NCI-H2227 treated with DMSO at 0.1 percent for 48 hours (cell line): ENCODE measurements around the gene LOX.
"Not testable (repeated sequence)": the region's sequence is repeated elsewhere in the genome, so short reads cannot be mapped to it uniquely, and the experiment has no call there.

ENCODE experiments used
- DNase-seq: peaks from one replicate; lab custom pipeline; 2025; lab: John Stamatoyannopoulos, UW

The LOX gene

GRCh38 chr5:122097391-122097790, 19.3 kb upstream of the LOX start:
- no peak for DNase-seq

DNA sequence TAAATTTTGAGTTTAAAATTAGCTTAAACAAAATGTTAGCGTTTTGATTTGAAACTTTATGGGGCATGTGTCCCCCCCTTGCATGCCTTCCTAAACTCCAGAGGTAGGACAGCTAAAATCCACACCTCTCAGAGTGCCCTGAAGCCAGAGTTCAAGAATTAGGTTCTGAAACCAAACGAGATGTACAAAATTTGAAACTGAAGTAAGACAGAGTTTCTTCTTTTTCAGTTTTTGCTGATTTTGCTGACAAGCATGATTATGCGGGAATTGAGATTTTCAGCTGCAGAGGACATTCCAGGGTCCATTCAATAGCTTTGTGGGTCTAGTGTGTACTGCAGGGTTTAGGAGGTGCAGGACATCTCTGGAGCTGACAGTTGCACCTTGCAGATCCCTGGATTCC, 17.1 kb upstream of the LOX start:
- DNase-seq: no peak

DNA sequence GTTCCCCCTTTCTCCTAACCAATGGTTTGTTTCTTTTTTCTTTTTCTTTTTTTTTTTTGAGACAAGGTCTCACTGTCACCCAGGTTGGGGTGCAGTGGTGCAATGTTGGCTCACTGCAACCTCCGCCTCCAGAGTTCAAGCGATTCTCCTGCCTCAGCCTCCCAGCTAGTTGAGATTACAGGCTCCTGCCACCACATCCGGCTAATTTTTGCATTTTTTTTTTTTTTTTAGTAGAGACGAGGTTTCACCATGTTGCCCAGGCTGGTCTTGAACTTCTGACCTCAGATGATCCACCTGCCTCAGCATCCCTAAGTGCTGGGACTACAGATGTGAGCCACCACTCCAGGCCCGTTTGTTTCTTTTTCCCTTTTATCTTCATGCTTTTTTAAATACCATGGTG, 16.2 kb upstream of the LOX start:
- DNase-seq: not testable (repeated sequence)

- DNase-seq: no peak
These were observed 15.5 kb upstream of the LOX start for GRCh38 chr5:122093415-122094180.

DNA sequence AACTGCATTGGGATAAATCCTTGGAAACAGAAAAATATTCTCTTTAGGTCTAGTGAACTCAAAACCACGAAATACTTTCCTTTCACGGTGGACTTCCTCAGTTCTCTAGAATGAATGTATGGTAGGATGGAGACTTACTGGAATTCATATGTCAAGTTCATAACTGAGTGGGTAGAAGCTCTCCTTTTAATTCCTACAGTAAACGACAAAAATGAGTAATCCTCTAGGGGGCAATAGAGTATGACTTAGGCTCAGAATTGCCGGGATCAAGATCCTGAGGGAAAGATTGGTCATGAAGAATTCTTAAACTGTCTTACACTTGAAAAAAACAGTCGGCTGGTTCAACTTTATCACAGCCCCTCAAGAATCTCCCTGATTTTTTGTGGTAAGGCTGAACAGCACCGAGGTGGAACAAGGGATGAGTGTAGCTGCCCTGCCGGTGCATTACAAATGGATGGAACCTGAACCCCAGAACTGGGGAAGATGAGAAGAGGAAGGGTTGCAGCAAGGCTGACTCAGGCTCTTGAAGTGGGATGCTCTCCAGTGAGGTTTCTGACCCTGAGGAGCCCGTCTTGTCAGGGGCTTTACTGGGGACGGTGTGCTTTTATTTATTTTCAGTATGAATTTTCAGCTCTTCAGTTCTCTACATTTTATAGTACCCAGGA, 14.0 kb upstream of the LOX start:
- peak; percentile 4 for DNase-seq

GRCh38 chr5:122089096-122090013, 11.3 kb upstream of the LOX start:
- DNase-seq: no peak

- no peak for DNase-seq
These were observed 7.0 kb upstream of the LOX start for GRCh38 chr5:122085041-122085440.

GRCh38 chr5:122083535-122083934, 5.5 kb upstream of the LOX start:
- DNase-seq: no peak

DNA sequence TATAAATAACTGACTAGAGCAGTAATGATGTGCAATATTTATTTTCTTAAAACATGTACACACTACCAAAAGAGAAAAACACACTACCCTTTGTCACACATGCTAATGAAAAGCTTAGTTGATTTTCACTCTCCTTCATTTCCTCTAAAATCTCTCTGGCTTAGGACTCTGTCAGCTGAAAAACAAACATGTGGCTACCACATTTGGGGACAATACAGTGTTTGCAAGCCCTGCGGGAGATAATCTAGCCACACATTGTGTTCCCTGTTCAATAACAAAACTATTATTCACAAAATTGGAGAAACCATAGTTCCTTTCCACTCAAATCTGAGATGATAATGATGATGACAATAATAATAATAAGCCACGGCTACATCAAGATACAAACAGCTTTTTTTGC, 3.5 kb upstream of the LOX start:
- DNase-seq: no peak

- no peak for DNase-seq
These were observed 518 bp downstream of the LOX start for GRCh38 chr5:122077366-122078115.

DNA sequence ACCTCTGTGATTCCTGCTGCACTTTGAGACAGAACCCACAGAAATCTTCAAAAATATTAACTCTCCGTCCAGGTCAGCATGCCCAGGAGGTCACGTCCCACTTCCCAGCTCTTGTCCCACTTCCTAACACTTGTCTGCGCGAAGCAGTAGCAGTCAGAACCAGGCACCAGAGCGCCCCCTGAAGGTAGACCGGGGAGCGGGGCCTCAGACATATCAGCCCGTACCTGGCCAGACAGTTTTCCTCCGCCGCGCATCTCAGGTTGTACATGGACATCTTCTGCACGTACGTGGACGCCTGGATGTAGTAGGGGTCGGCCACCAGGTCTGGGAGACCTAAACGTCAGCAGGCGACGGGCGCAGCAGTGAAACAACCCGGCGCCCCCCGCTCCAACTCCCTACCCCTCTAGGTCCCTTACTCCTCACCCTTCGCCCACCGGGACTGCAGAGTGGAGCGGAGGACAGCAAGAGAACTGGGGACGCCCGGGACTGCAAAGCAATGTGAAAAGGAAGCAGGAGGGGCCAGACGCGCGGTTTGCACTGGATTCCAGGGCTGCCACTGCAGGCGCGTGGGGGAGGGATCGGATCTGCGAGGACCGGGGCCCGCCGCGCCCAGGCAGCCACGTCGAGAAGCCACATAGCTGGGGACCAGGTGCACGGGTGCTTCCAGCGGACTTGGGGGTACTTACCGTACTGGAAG, 1.2 kb downstream of the LOX start:
- DNase-seq: peak; percentile 52

GRCh38 chr5:122076050-122076461, 2.0 kb downstream of the LOX start:
- no peak for DNase-seq

DNA sequence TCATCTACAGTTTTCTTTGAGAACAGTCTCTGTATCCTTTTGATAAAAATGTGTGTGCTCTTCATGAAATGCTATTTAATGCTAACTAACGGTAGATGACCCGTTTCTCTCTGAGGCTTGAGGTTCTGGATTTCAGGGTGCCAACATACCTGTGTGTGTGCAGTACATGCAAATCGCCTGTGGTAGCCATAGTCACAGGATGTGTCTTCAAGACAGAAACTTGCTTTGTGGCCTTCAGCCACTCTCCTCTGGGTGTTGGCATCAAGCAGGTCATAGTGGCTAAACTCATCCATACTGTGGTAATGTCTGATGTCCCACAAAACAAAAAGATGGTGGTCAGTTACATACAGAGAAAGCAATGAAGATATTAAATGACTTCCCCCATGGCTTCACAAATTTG, 4.2 kb downstream of the LOX start:
- DNase-seq: no peak

- DNase-seq: no peak
These were observed 5.0 kb downstream of the LOX start for GRCh38 chr5:122073018-122073417.

GRCh38 chr5:122067390-122067789, 10.7 kb downstream of the LOX start:
- no peak for DNase-seq

DNA sequence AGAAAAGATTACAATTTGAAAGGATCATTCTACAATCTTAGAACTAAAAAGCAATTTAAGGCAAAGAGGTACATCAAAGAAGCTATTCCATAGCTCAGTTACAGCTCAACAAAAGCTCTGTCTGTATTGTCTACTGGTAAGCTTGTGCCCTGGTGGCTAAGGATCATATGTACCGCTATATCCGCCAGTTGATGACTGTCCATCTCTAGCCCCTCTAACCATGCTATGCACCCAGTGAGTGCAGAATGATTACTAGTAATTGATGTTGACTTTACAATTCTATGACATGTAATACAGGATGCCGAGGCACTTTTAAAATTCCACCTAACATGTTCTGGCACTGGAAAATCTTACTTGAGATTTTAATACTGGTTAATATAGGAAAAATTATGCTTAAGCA, 13.1 kb downstream of the LOX start:
- DNase-seq: no peak

GRCh38 chr5:122063836-122064235, 14.2 kb downstream of the LOX start:
- no peak for DNase-seq

GRCh38 chr5:122062205-122062604, 15.9 kb downstream of the LOX start:
- no peak for DNase-seq

DNA sequence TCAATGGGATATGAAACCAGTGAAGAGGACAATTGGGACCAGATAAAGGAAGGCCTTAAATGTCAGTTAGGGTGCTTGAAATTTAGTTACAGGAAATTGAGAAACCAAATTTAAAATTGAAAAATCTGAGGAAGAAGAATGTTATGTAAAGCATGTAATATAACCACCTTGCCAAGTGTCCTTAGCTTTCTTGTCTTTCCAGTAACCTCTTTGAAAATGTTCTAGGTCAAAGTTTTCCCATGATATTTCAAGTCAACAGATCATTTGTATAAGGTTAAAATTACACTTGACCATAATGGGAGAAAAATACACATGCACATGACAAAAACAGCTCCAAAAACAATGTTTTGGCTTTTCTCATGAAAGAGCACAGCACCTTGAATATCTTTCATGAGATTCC, 21.1 kb downstream of the LOX start:
- DNase-seq: no peak

DNA sequence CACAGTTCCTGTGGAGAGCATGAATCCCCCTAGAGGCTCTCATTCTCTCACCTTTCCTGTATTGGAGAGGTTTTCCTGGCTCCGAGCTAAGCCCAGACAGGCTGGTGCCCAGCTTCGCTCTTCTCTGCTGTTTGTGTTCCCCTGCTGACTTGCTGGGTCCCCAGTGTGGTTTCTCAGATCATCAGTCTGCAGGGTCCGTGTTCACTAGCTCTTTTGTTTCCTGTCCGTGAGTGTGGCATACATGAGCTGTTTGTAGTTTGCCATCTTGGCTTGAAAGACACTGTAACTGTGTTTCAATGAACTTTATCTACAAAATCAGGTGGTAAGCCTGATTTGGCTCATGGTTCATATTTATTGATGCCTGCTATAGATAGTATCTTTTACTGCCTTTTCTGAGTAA, 23.8 kb downstream of the LOX start:
- no peak for DNase-seq
